Activated gamma-delta T cell treated with Interleukin-2 at 50 U/mL for 16 hours (primary cell): ENCODE data around the gene GTSE1.
"Not testable (repeated sequence)": the region's sequence is repeated elsewhere in the genome, so short reads cannot be mapped to it uniquely, and the experiment has no call there.

Source experiments
- DNase-seq: peaks from one replicate; pipeline ENCODE4 v3.0.0-alpha.2; 2020

The GTSE1 gene

GRCh38 chr22:46294784-46295183 lies 1.9 kb upstream of the GTSE1 start:
- no peak for DNase-seq

GRCh38 chr22:46295277-46295971 lies 1.2 kb upstream of the GTSE1 start:
- DNase-seq = no peak

- DNase-seq = no peak
Observed at GRCh38 chr22:46297151-46297812, 612 bp downstream of the GTSE1 start.

GRCh38 chr22:46299101-46299500 lies 2.4 kb downstream of the GTSE1 start:
- no peak for DNase-seq

- no peak for DNase-seq
Observed at GRCh38 chr22:46300491-46300890, 3.8 kb downstream of the GTSE1 start.

GRCh38 chr22:46303347-46303965 lies 6.8 kb downstream of the GTSE1 start:
- DNase-seq = no peak

GRCh38 chr22:46308283-46308988 lies 11.8 kb downstream of the GTSE1 start:
- no peak for DNase-seq

GRCh38 chr22:46309526-46310085 lies 12.9 kb downstream of the GTSE1 start:
- DNase-seq = no peak

GRCh38 chr22:46312056-46312455 lies 15.4 kb downstream of the GTSE1 start:
- DNase-seq = no peak

GRCh38 chr22:46312848-46313247 lies 16.2 kb downstream of the GTSE1 start:
- DNase-seq = not testable (repeated sequence)

GRCh38 chr22:46315976-46316375 lies 19.3 kb downstream of the GTSE1 start:
- DNase-seq = no peak

- DNase-seq = no peak
Observed at GRCh38 chr22:46317646-46318045, 21.0 kb downstream of the GTSE1 start.

GRCh38 chr22:46318576-46318975 lies 21.9 kb downstream of the GTSE1 start:
- no peak for DNase-seq

- DNase-seq = no peak
Observed at GRCh38 chr22:46319319-46319718, 22.6 kb downstream of the GTSE1 start.

- no peak for DNase-seq
Observed at GRCh38 chr22:46320166-46320710, 23.6 kb downstream of the GTSE1 start.

- no peak for DNase-seq
Observed at GRCh38 chr22:46320716-46321386, 24.2 kb downstream of the GTSE1 start.

- no peak for DNase-seq
Observed at GRCh38 chr22:46322711-46323110, 26.0 kb downstream of the GTSE1 start.

- no peak for DNase-seq
Observed at GRCh38 chr22:46323162-46323561, 26.5 kb downstream of the GTSE1 start.

GRCh38 chr22:46326066-46326680 lies 29.5 kb downstream of the GTSE1 start:
- DNase-seq = no peak

- DNase-seq = no peak
Observed at GRCh38 chr22:46327691-46328465, 31.2 kb downstream of the GTSE1 start.

GRCh38 chr22:46328797-46329196 lies 32.1 kb downstream of the GTSE1 start:
- no peak for DNase-seq
